Measurements from ENCODE around the gene SND1.
"Not testable (repeated sequence)": the region's sequence is repeated elsewhere in the genome, so short reads cannot be mapped to it uniquely, and the experiment has no call there.

The SND1 gene

DNA sequence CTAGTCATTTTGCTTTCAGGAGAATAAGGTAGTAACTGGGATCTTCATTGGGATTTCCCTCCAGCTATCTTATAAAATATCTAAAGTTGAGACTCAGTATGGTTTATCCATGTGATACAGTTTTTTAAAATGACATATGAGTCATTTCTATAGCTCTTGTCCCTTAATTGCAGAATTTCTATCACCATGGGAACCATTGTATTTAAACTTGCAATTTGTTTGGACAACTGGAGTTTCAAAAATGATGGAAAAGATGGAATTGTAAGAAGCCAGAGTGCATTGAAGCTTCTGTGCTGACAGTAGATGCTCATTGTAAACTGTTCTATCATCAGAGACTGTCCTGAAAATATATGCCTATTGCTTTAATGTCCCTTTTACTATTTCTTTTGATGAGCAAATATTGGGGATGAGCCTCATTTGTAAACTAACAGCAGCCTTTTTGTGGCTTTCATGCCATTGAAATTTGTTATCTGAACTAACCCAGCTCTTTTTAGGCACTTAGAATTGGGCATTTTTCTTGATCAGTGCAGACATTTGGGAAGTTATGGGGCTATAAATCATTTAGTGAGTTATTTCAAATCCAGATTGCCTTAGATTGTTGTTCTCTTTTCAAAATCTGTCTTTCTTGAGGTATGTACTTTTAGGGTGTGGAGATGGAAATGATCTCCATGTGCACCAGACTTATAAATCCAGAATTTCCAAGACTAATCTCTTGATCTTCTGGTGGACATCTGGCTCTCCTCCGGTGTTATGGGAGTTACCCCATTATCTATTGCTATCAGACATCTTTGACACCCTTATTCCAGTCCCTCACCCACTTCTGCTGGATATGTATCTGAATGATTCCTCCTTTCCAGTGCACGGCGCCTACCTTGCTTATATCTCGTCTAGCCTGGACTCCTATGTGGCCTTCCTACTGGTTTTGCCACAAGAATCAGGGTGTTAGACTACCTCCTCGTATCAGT, 159.0 kb downstream of the SND1 start:
- DNase-seq = no peak

DNA sequence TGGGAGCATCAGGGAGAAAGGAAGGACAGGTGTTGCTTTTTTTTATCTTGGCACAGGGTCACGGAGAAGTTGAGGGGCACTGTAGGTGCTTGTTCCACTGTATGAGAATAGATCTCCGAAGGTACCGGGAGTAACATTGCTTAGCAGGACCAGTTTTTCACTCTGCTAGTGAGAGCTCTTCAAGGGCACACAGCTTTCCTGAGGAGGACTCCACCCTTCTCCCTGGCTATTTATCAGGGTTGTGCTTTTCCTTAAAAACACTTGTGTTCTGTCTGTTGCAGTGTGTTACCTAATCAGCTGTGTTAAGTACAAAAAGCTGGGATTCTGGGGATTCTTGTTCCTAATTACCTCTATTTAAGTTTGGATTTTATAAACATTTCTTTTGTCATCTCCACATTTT, 160.5 kb downstream of the SND1 start:
- no peak for DNase-seq

DNA sequence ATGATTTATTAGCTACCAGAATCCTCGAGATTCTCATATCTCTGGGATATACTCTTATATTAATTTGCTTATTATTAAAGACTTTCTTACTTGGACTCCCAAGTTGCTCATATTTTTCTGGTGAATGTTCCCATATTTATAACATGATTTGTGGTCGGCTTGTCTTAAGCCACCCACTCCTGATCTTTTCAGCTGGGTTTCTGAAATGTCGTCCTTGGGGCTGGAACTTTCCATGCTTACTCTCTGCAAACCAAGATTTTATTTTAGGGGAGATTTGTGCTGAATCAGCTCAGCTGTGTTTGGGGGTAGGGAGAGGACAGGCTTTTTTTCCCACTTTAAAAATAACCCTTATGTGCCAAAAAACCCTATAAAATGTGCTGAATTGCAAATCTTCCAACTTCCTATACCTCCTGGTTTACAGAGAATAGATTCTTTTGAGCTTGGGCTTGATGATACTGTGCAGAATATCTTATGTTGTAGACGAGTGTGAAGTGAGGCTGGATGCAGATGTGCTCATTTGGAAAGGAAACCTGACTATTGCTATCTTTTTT, 162.1 kb downstream of the SND1 start:
- DNase-seq = no peak

DNA sequence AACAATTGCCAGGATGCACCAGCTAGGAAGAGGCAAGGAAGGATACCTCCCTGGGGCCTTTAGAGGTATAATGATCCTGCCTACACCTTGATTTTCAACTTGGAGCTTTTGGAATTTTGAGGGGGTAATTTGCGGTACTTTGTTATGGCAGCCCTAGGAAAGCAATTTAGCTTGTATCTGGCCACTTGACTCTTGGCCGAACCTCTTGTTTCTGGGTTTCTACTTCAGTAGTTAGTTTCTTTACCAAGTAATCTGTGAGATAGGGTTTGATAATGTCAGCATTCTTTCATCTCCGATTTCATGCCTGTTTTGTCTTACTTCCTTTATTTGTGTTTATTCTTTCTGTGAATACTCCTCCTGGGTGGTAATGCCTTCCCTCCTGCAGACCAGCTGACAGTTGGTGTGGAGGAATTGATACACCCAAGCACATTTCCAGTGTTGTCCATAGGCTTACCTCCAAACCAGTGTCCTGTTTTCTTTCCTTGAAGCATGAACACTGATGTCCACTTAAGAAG, 163.7 kb downstream of the SND1 start:
- no peak for DNase-seq

DNA sequence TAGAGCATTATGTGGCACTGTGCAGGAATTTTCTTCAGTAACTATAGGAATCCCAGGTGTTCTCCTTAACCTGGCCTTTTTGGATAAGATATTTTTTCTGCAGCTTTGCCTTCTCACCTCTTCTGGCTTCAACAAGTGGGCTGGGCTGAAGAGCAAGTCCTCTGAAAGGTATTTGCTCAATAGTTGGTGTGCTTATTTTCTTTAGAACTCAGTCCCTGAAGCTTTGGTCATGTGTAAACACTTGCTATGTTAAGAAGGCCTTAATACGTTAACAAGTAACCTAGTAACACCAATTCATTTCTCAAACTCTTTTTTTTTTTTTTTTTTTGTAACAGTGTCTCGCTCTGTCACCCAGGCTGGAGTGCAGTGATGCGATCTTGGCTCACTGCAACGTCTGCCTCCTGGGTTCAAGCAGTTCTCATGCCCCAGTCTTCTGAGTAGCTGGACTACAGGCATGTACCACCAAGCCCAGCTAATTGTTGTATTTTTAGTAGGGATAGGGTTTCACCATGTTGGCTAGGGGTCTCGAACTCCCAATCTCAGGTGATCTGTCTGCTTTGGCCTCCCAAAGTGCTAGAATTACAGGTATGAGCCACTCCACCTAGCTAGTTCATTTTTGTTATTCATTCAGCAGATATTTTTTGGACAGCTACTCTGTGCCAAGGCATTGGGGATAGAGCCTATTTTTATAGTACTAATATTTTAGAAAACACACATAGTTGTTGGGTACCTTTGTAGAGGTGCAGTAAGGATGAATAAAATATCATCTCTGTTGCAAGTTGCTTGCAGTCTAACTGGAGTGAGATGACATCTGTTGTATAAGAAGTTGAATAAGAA, 164.6 kb downstream of the SND1 start:
- no peak for DNase-seq

DNA sequence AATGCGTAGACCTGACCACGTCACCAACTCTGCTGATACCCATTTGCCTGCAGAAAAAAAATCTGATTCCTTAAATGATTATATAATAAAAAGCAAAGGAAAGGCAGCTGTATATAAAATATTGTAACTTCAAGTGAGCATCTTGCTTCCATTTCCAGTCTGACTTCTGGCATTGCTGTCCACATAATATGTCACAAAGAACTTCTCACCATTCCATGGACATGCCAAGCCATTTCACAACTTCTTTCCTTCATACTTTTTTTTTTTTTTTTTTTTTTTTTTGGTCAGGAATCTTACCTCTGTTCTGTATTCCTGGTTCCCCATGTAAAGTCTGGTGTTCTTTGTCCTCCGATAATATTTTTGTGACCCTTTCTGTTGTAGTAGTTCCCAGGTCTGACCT, 165.5 kb downstream of the SND1 start:
- no peak for DNase-seq

DNA sequence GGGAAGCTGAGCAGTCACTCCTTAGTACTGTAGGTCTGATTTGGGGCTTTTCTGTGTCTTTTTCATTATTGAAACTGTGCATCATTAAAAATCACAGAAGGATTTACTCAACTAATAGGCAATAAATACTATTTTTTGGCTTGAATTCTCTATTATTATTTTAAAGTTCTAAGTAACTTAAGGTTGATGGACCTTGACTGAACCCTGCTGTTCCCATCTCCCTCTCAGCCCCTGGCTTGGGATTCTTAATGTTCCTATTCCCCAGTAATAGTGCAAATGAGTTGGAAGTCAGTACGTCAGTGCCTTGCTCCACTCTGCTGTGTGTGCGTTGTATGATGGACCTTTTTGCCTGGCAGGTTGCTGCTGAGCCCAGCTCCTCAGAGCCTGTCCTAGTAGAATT, 166.3 kb downstream of the SND1 start:
- no peak for DNase-seq

DNA sequence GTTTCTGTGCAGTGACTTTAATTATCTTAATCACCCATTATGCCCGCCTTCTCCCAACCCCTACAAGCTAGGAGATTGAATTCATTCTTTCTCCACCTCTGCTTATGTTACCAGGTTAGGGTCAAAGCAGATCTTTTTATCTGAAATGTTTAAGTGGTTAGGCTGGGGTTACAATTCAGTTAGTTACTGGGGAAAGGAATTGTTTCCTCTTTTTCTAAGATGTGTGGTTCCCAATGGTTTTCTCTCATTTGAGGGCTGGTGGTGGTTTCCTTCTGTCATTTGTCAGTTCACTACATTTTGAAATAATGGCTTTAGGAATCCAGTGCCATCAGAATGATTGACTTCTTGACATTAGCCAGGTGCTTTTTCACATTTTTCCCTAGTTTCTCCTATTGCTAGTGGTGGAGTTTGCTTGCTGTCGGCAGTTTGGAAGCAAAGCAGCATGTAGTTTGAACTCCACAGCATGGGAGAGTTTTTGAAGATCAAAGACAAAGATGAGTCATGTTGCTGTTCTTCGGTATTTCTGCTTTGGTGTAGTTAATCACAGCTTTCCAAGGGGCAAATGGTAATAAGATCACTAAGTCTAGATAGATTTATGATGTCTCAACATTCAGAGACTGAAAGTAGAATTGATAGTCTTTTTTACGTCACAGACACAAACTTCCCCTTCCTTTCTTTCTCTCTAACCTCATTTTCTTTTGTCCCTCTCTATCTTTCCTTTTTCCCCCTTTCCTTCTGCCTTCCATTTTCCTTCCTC, 168.2 kb downstream of the SND1 start:
- DNase-seq = no peak

DNA sequence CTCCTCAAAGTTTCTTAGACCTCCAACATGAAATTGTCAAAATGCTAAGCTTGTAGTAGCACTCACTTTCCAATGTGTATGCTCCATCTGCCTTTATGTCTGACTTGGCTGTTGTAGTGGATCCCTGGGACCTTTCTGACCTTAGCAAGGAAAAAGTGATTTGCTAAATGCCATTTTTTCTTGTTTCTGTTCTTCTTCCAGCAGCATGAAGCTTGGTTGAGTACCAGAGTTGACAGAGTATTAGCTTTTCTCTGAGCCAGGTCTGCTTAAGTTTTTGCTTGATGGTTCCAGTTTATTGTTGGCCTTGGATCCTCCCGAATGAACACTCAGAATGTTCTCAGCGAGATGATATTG, 168.7 kb downstream of the SND1 start:
- DNase-seq = no peak

DNA sequence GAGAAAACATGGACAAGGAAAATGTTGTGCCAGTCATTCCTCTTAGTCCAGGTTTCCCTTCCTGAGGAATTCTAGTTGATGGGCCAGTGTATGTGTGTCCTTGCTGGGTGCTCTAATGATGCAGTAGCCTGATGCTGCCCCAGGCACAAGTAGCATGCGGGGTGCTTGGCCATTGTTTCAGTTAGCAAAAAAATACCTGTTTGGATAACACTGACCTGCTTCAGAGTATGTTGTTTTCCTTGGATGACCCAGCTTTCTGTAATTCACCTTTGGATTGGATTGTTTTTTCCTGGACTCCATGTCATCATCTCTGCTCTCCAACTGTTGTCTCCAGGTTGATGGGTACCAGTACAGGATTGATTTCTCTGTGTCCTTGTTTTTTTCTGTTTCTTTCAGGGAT, 169.2 kb downstream of the SND1 start:
- no peak for DNase-seq

DNA sequence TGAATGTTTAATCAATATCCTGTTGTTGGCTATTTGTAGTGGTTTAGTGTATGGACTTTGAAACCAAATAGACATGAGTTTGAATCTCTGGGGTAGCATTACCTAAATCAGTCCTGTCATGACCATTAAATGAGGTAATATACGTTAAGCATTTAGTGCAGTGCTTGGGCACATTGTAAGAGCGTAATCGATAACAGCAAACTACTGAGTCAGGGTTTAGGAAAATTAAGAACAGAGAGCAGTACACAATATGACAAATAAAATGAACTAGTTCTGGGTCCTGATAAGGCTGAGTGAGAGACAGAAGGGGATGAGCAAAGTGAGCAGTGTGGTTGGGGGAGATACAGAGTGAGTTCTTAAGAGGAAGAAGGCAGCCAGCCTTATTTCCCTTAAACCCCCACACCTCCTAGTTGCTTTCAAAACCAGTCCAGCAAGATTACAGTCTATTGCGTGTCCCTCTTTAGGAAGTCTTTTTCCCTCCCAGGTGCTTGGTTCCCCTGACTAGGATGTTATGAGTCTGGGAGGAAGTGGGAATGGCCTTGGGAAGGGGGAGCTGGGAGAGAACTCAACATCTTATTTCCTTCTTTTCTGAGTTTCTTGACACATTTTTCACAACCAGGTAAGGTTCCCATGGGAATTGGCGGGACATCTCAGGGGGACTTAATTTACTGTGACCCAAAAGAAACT, 171.0 kb downstream of the SND1 start:
- DNase-seq = no peak

DNA sequence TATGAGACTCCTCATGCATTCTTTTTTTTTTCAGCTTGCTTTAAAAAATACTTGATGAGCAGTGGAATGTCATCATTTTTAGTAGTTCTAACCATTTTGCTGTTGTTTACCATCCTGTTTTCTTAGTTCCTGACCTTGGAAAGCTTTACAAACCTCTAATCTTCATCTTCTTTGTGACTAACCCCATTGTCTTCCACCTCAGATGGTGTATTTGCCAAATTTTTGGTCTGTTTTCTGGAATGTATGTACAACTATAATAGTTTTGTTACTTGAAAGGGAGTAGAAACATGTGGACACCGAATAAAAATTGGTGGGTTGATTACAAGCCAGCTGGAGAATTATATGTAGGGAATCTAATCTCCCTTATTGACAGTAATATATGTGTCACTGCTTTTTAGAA, 172.7 kb downstream of the SND1 start:
- no peak for DNase-seq

DNA sequence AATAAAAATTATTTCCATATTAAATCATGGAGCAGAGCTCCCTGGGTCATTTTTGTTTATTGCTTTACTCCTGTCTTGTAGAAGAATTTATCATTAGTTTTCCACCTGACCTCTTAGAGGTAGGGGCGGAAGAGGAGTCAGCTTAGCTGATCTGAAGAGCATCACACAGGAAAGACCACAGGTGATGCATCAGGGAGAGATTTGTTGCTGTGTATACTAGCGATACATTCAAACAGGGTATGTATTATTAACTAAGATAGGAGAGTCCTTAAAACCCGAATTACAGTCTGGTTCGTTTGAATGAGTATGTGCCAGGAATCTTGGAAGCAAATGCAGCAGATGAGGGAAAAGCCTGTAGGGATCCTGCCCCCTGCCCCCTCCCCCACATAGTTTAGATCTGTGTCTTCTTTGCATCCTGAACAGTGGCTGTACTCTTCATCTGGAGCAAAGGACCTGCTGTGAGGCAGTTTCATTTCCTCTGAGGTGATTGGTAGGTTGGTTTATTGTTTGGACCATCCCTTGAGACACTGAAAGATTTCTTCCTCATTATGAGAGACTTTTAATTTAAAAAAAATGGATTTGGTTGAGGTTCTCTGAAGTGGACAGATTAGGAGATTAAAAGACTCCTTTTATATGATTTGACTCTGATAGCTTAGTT, 177.0 kb downstream of the SND1 start:
- DNase-seq = no peak

DNA sequence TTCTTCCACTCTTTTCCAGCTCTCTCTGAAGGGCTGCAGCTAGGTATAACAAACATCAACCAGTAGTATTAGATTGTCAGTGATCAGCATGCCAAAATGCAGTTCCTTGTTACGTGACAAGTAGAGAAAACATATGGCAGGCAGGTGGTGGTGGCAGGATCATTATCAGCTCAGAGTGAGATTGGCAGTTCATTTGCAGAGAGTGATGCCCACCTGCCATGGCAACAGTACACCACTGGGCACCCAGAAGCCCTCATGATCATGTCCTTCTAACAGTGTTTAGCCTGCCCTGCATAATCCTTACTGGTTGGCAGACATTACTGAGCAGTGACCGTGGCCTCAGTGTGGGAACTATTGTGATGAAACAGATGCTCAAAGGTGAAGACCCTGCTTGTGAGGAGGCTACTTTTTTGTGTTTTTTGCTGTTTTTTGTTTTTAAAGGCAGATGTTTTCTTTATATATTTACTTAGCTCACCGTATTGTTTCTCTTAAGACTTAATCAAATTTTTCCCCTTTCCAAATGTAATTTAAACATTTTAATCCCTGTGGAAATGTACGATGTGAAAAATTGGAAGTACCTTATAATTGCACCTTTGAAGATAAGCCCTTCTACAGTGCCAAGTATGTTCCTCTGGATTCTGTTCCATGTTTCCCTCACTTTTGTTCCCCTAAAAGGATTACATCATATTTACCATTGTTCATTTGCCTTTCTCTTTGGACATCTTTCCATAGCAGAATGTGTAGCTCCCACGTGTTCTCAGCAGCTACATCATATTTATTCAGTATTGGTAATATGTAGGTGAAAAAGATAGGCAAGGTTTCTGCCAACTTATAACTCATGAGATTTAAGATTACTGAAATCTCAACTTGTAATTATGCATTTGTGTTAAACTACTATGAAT, 179.6 kb downstream of the SND1 start:
- no peak for DNase-seq

DNA sequence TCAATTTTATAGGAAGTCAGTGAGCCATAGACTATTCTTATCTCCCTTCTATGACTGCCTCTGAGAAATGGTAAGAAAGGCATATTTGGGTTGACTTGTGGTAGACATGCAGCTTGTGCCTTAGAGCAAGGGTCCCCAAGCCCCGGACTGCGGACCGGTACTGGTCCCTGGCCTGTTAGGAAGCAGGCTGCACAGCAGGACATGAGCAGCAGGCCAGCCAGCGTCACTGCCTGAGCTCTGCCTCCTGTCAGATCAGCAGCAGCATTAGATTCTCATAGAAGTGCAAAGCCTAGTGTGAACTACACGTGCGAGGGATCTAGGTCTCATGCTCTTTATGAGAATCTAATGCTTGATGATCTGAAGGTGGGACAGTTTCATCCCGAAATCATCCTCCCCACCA, 180.6 kb downstream of the SND1 start:
- no peak for DNase-seq

DNA sequence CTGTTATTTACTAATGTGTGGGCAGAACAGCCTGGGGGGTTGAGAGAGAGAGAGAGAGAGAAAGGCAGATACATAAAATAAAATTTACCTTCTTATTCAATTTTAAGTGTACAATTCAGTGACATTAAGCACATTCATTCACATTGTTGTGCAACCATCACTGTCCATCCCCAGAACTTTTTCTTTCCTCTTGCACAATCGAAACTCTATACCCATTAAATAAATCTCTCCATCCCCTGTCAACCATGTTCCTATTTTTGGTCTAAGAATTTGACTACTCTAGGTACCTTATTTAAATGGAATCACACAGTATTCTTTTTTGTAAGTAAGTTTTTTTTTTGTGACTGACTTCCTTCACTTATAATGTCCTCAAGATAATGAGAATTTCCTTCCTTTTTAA, 181.6 kb downstream of the SND1 start:
- DNase-seq = no peak

DNA sequence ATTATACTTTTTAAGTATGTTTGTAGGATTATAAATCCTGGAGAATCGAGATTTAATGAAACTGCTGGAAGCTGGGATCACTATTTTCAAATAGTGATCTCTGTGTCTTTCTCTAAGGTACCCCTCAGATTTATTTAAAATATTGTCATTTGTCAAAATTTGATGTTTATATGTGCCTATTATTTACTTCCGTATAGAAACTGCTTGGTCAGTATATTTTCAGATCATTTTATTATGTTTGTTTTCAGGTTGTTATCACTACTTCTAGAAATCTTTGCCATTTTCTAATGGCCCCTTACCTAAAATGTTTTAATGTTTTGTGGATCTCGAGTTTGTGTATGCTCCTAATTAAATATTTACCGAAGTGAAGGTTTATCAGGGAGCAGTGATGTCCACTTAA, 183.7 kb downstream of the SND1 start:
- no peak for DNase-seq

DNA sequence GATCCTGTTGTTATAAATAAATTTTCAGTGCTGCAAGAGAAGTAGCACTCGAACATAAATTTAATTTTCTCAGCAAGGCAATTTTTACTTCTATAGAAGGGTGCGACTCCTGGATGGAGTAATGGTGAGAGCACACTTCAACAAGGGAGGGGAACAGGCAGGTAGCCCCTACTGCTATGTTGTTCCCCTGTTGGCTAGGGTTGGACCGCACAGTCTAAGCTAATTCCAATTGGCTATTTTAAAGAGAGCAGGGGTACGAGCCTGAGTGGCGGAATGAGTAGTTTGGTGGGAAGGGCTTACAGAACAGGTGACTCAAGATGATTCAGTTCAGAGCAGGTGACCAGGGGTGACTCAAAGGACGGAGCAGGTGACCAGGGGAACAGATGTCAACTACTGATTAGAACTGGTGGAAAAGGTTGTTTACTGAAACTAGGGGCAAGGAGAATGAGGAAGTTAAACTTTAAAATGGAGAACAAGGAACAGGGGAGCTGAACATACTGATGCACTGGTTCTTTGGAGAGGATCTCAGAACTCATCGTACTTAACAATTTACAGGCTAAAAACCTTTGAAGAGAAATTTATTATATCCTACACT, 185.9 kb downstream of the SND1 start:
- not testable (repeated sequence) for DNase-seq

DNA sequence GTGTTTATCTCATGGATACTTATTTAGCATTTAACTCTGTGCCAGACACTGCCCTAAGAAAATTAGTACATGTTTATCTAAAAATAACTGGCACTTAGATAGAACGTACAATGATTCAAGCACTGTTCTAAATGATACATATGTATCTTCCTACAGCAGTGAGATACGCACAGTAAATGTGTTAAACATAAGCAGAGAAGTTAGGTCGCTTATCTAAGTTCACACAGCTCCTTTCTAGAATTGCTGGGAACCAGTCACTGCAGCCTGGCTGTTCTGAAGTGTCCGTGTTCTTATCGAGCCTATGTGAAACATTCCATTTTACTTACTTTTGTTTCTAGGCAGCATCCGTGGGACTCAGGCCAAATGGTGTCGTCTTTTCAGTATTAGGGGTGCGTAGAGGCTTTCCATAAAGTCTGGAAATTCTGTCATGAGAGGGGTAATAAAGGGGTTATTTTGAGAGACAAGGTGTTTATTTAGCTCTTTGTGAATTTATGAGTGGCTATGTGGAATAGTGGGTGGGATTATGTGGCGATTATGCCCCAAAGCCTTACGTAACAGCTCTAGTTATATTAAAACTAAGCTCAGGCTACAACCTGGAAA, 186.9 kb downstream of the SND1 start:
- DNase-seq = no peak
